HG02588 (cell line): ENCODE results near the gene FLT1.

Source experiments
- ATAC-seq: cut with Tn5 transposase; IDR thresholded peaks from one replicate; pipeline ENCODE4 v1.9.1; 2021; ENCODE audit warnings: mild to moderate bottlenecking, moderate library complexity; ENCODE audit not compliant: unreplicated experiment

Gene FLT1

GRCh38 chr13:28485996-28486543, 8.9 kb downstream of the FLT1 start:
- ATAC-seq: no peak

GRCh38 chr13:28485551-28485950, 9.4 kb downstream of the FLT1 start:
- no peak for ATAC-seq

GRCh38 chr13:28485097-28485496, 9.8 kb downstream of the FLT1 start:
- no peak for ATAC-seq

GRCh38 chr13:28483313-28483931, 11.5 kb downstream of the FLT1 start:
- ATAC-seq: no peak

- no peak for ATAC-seq
Observed at GRCh38 chr13:28479005-28479404, 15.9 kb downstream of the FLT1 start.

- ATAC-seq: no peak
Observed at GRCh38 chr13:28478127-28478526, 16.8 kb downstream of the FLT1 start.

- ATAC-seq: no peak
Observed at GRCh38 chr13:28477709-28477973, 17.3 kb downstream of the FLT1 start.

- ATAC-seq: no peak
Observed at GRCh38 chr13:28476919-28477708, 17.8 kb downstream of the FLT1 start.

GRCh38 chr13:28475916-28476725, 18.8 kb downstream of the FLT1 start:
- no peak for ATAC-seq

- ATAC-seq: no peak
Observed at GRCh38 chr13:28474491-28475134, 20.3 kb downstream of the FLT1 start.

- no peak for ATAC-seq
Observed at GRCh38 chr13:28473044-28473443, 21.9 kb downstream of the FLT1 start.

- no peak for ATAC-seq
Observed at GRCh38 chr13:28471421-28471820, 23.5 kb downstream of the FLT1 start.

GRCh38 chr13:28470296-28470695, 24.6 kb downstream of the FLT1 start:
- no peak for ATAC-seq

- ATAC-seq: no peak
Observed at GRCh38 chr13:28469316-28469715, 25.6 kb downstream of the FLT1 start.

- no peak for ATAC-seq
Observed at GRCh38 chr13:28468023-28468915, 26.7 kb downstream of the FLT1 start.

- no peak for ATAC-seq
Observed at GRCh38 chr13:28467034-28467433, 27.9 kb downstream of the FLT1 start.

- no peak for ATAC-seq
Observed at GRCh38 chr13:28466151-28466550, 28.8 kb downstream of the FLT1 start.

- ATAC-seq: no peak
Observed at GRCh38 chr13:28464861-28465460, 30.0 kb downstream of the FLT1 start.

- no peak for ATAC-seq
Observed at GRCh38 chr13:28463481-28463880, 31.4 kb downstream of the FLT1 start.

GRCh38 chr13:28459911-28460310, 35.0 kb downstream of the FLT1 start:
- no peak for ATAC-seq
